ENCODE measurements around the gene TIAM2.

Gene TIAM2

DNA sequence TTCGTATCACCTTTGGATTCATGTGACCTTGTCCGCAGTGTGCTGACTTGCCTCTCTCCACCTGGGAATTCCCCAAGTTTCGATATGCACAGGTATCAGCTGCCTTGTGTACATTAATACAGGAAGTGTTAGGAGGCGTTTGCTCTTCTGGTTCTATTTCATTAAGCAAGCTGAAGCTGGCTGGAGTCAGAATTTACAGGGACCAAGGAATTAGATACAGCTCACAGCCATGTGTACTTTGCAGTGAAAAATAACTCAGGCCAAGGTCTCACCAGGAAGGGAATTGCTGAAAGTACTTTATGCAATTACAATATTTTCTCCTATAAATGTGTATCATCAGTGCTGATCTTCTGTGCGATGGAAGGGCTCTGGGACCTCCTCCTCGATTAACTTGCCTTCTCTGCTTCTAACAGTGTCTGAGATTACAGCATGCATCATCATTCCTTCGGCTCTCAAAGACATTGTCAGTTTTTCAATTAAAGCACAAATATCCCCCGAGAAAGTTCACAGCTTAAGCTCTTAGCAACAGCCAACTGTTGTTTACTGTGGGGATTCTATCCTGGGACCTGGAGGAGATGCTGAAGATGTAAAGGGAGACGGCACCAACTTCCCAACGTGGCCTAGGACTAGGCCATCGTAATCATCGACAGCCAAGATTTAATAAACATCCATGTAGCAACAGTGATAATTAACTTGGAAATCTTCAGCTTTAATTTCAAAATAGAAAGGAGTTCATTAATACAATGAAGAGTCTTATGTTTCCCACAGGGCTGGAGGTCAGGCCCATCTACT lies 13.8 kb upstream of the TIAM2 start:
- no peak overlapping the region for H3K56ac ChIP-seq (ENCODE audit: low read length)
- no peak overlapping the region for H2BK15ac ChIP-seq (replicated peaks; ENCODE audit: low read depth)
- no peak overlapping the region for H3K27ac ChIP-seq (ENCODE audit: low read depth, low read length)
- H3K18ac ChIP-seq (ENCODE audit: low read length), result no peak overlapping the region
- H3K4me1 ChIP-seq (ENCODE audit: control insufficient read depth, low read depth, low read length), result no peaks in the 10 kb centered on the region
- no peaks in the 10 kb centered on the region for H3K36me3 ChIP-seq (ENCODE audit: control insufficient read depth, insufficient read depth, low read length)
- H2BK5ac ChIP-seq (ENCODE audit: low read length), result no peak overlapping the region
- no peak overlapping the region for H2AK5ac ChIP-seq (ENCODE audit: low read length)
- no CpG with 5 or more reads among the region's 12 CpGs for WGBS (ENCODE audit: extremely low coverage, insufficient coverage, low lambda C conversion rate)
- no peak overlapping the region for H3K4me2 ChIP-seq (ENCODE audit: low read length)
- no peak overlapping the region for H3K4me3 ChIP-seq (ENCODE audit: low read length)
- no peaks in the 10 kb centered on the region for H3K79me1 ChIP-seq (ENCODE audit: low read length)
- H2BK120ac ChIP-seq (ENCODE audit: low read depth, low read length), result no peak overlapping the region
- H4K5ac ChIP-seq (ENCODE audit: low read length), result no peak overlapping the region
- no peaks in the 10 kb centered on the region for H3K79me2 ChIP-seq (ENCODE audit: control insufficient read depth, insufficient read depth, low read length)
- H4K8ac ChIP-seq (ENCODE audit: low read depth, low read length), result no peak overlapping the region
- no peaks in the 10 kb centered on the region for H3K27me3 ChIP-seq (ENCODE audit: insufficient read depth, low read length, poor library complexity)
- H3K23ac ChIP-seq (ENCODE audit: low read length), result no peak overlapping the region
- H3K4ac ChIP-seq (ENCODE audit: low read depth, low read length), result no peak overlapping the region
- H3K9ac ChIP-seq (ENCODE audit: low read length), result no peak overlapping the region
- peak; percentile 25 for DNase-seq

DNA sequence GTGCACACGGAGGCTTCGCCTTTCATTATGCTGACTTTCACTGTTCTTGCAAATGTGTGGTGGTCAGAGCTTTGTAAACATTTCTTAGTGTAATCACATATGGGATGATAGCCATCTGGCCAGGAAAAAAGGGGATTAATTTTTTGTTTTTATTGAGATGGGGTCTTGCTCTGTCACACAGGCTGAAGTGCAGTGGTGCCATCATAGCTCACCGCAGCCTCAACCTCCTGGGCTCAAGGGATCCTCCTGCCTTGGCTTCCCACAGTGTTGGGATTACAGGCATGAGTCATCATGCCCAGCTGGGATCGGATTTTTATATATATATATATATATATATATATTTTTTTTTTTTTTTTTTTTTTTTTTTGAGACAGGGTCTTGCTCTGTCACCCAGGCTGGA lies 11.0 kb upstream of the TIAM2 start:
- no peak overlapping the region for H2AK5ac ChIP-seq (ENCODE audit: low read length)
- H3K9ac ChIP-seq (ENCODE audit: low read length), result no peak overlapping the region
- no peaks in the 10 kb centered on the region for H3K79me2 ChIP-seq (ENCODE audit: control insufficient read depth, insufficient read depth, low read length)
- H3K36me3 ChIP-seq (ENCODE audit: control insufficient read depth, insufficient read depth, low read length), result no peaks in the 10 kb centered on the region
- no CpG with 5 or more reads among the region's 4 CpGs for WGBS (ENCODE audit: extremely low coverage, insufficient coverage, low lambda C conversion rate)
- H4K8ac ChIP-seq (ENCODE audit: low read depth, low read length), result no peak overlapping the region
- H3K4me1 ChIP-seq (ENCODE audit: control insufficient read depth, low read depth, low read length), result no peaks in the 10 kb centered on the region
- H2BK15ac ChIP-seq (replicated peaks; ENCODE audit: low read depth), result no peak overlapping the region
- no peak overlapping the region for H3K56ac ChIP-seq (ENCODE audit: low read length)
- no peak overlapping the region for H3K4ac ChIP-seq (ENCODE audit: low read depth, low read length)
- no peaks in the 10 kb centered on the region for H3K79me1 ChIP-seq (ENCODE audit: low read length)
- DNase-seq, result no peak
- H3K27me3 ChIP-seq (ENCODE audit: insufficient read depth, low read length, poor library complexity), result no peaks in the 10 kb centered on the region
- H3K18ac ChIP-seq (ENCODE audit: low read length), result no peak overlapping the region
- no peak overlapping the region for H3K4me2 ChIP-seq (ENCODE audit: low read length)
- no peak overlapping the region for H2BK120ac ChIP-seq (ENCODE audit: low read depth, low read length)
- no peak overlapping the region for H3K27ac ChIP-seq (ENCODE audit: low read depth, low read length)
- no peak overlapping the region for H2BK5ac ChIP-seq (ENCODE audit: low read length)
- H4K5ac ChIP-seq (ENCODE audit: low read length), result no peak overlapping the region
- H3K4me3 ChIP-seq (ENCODE audit: low read length), result no peak overlapping the region
- H3K23ac ChIP-seq (ENCODE audit: low read length), result no peak overlapping the region

GRCh38 chr6:154986787-154987235 lies 8.3 kb upstream of the TIAM2 start:
- Histone ChIP-seq H2BK15ac (replicated peaks; ENCODE audit: low read depth) (no peak overlapping the region), H3K36me3 (ENCODE audit: control insufficient read depth, insufficient read depth, low read length) (no peaks in the 10 kb centered on the region), H3K9ac (ENCODE audit: low read length) (no peak overlapping the region), H3K79me2 (ENCODE audit: control insufficient read depth, insufficient read depth, low read length) (no peaks in the 10 kb centered on the region), H2AK5ac (ENCODE audit: low read length) (no peak overlapping the region), H3K4ac (ENCODE audit: low read depth, low read length) (no peak overlapping the region), H4K8ac (ENCODE audit: low read depth, low read length) (no peak overlapping the region), H2BK5ac (ENCODE audit: low read length) (no peak overlapping the region), H3K18ac (ENCODE audit: low read length) (no peak overlapping the region), H3K27me3 (ENCODE audit: insufficient read depth, low read length, poor library complexity) (no peaks in the 10 kb centered on the region), H3K4me1 (ENCODE audit: control insufficient read depth, low read depth, low read length) (no peaks in the 10 kb centered on the region), H3K56ac (ENCODE audit: low read length) (no peak overlapping the region), H2BK120ac (ENCODE audit: low read depth, low read length) (no peak overlapping the region), H3K23ac (ENCODE audit: low read length) (no peak overlapping the region), H3K27ac (ENCODE audit: low read depth, low read length) (no peak overlapping the region), H3K4me2 (ENCODE audit: low read length) (no peak overlapping the region), H4K5ac (ENCODE audit: low read length) (no peak overlapping the region), H3K4me3 (ENCODE audit: low read length) (no peak overlapping the region), H3K79me1 (ENCODE audit: low read length) (no peaks in the 10 kb centered on the region)
- WGBS (ENCODE audit: extremely low coverage, insufficient coverage, low lambda C conversion rate), result no CpG with 5 or more reads among the region's 4 CpGs
- DNase-seq, result no peak

GRCh38 chr6:154989448-154989847 lies 5.7 kb upstream of the TIAM2 start:
- Histone ChIP-seq H3K4me3 (ENCODE audit: low read length) (no peak overlapping the region), H2AK5ac (ENCODE audit: low read length) (no peak overlapping the region), H3K79me1 (ENCODE audit: low read length) (no peaks in the 10 kb centered on the region), H3K23ac (ENCODE audit: low read length) (no peak overlapping the region), H3K79me2 (ENCODE audit: control insufficient read depth, insufficient read depth, low read length) (no peaks in the 10 kb centered on the region), H2BK5ac (ENCODE audit: low read length) (no peak overlapping the region), H3K9ac (ENCODE audit: low read length) (no peak overlapping the region), H2BK15ac (replicated peaks; ENCODE audit: low read depth) (no peak overlapping the region), H2BK120ac (ENCODE audit: low read depth, low read length) (no peak overlapping the region), H3K27me3 (ENCODE audit: insufficient read depth, low read length, poor library complexity) (no peaks in the 10 kb centered on the region), H3K27ac (ENCODE audit: low read depth, low read length) (no peak overlapping the region), H4K5ac (ENCODE audit: low read length) (no peak overlapping the region), H3K4me1 (ENCODE audit: control insufficient read depth, low read depth, low read length) (no peaks in the 10 kb centered on the region), H3K18ac (ENCODE audit: low read length) (no peak overlapping the region), H3K36me3 (ENCODE audit: control insufficient read depth, insufficient read depth, low read length) (no peaks in the 10 kb centered on the region), H4K8ac (ENCODE audit: low read depth, low read length) (no peak overlapping the region), H3K56ac (ENCODE audit: low read length) (no peak overlapping the region), H3K4me2 (ENCODE audit: low read length) (no peak overlapping the region), H3K4ac (ENCODE audit: low read depth, low read length) (no peak overlapping the region)
- DNase-seq, result peak; percentile 30
- WGBS (ENCODE audit: extremely low coverage, insufficient coverage, low lambda C conversion rate), result no CpG with 5 or more reads among the region's 7 CpGs

DNA sequence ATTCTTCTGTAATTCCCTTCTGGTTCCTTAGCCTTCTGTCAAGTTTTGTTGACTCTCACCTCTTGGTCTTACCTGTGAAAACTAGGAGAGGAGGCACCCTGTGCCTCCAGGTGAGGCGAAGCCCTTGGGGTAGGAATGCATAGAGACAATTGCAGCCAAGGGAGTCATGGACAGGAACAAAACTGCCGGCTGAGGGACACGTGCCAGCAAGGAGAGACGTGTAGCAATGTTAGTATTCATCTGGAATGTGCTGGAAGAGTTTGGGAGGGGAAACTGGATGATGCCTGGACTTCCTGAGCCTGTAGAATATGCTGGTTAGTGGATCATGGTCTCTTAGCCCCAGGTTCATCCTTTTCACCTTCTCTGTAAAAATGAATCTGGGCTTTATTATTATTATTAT lies 3.9 kb upstream of the TIAM2 start:
- Histone ChIP-seq H2AK5ac (ENCODE audit: low read length) (no peak overlapping the region), H3K18ac (ENCODE audit: low read length) (no peak overlapping the region), H2BK5ac (ENCODE audit: low read length) (no peak overlapping the region), H3K36me3 (ENCODE audit: control insufficient read depth, insufficient read depth, low read length) (no peaks in the 10 kb centered on the region), H4K5ac (ENCODE audit: low read length) (no peak overlapping the region), H3K79me2 (ENCODE audit: control insufficient read depth, insufficient read depth, low read length) (no peaks in the 10 kb centered on the region), H3K27ac (ENCODE audit: low read depth, low read length) (no peak overlapping the region), H3K4ac (ENCODE audit: low read depth, low read length) (no peak overlapping the region), H3K9ac (ENCODE audit: low read length) (no peak overlapping the region), H2BK15ac (replicated peaks; ENCODE audit: low read depth) (no peak overlapping the region), H4K8ac (ENCODE audit: low read depth, low read length) (no peak overlapping the region), H3K4me3 (ENCODE audit: low read length) (no peak overlapping the region), H3K79me1 (ENCODE audit: low read length) (no peaks in the 10 kb centered on the region), H3K4me2 (ENCODE audit: low read length) (no peak overlapping the region), H2BK120ac (ENCODE audit: low read depth, low read length) (no peak overlapping the region), H3K27me3 (ENCODE audit: insufficient read depth, low read length, poor library complexity) (no peaks in the 10 kb centered on the region), H3K23ac (ENCODE audit: low read length) (no peak overlapping the region), H3K56ac (ENCODE audit: low read length) (no peak overlapping the region), H3K4me1 (ENCODE audit: control insufficient read depth, low read depth, low read length) (no peaks in the 10 kb centered on the region)
- no CpG with 5 or more reads among the region's 4 CpGs for WGBS (ENCODE audit: extremely low coverage, insufficient coverage, low lambda C conversion rate)
- DNase-seq, result no peak

DNA sequence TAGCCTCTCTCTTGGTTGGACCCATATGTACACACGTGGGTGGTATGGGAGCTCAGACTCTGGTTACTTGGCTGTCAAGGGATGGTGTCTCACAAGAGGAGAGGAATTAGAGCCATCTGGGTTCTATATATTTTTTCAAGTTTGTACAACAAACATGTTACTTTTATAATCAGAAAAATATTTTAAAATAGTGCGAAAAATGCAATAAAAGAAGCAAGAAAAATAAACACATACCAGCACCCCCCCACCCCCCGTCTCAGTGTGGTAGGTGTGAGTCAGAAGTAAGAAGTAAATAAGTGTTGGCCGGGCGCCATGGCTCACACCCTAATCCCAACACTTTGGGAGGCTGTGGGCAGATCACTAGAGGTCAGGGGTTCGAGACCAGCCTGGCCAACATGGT lies 2.1 kb upstream of the TIAM2 start:
- no peak overlapping the region for H3K4ac ChIP-seq (ENCODE audit: low read depth, low read length)
- H3K27ac ChIP-seq (ENCODE audit: low read depth, low read length), result no peak overlapping the region
- H2BK15ac ChIP-seq (replicated peaks; ENCODE audit: low read depth), result no peak overlapping the region
- no peaks in the 10 kb centered on the region for H3K27me3 ChIP-seq (ENCODE audit: insufficient read depth, low read length, poor library complexity)
- DNase-seq, result no peak
- H2AK5ac ChIP-seq (ENCODE audit: low read length), result no peak overlapping the region
- no peak overlapping the region for H3K23ac ChIP-seq (ENCODE audit: low read length)
- no peak overlapping the region for H3K18ac ChIP-seq (ENCODE audit: low read length)
- H3K79me2 ChIP-seq (ENCODE audit: control insufficient read depth, insufficient read depth, low read length), result no peaks in the 10 kb centered on the region
- no peak overlapping the region for H2BK5ac ChIP-seq (ENCODE audit: low read length)
- no peak overlapping the region for H3K56ac ChIP-seq (ENCODE audit: low read length)
- no peak overlapping the region for H3K9ac ChIP-seq (ENCODE audit: low read length)
- no peak overlapping the region for H4K8ac ChIP-seq (ENCODE audit: low read depth, low read length)
- no peak overlapping the region for H4K5ac ChIP-seq (ENCODE audit: low read length)
- H3K4me2 ChIP-seq (ENCODE audit: low read length), result no peak overlapping the region
- no peaks in the 10 kb centered on the region for H3K79me1 ChIP-seq (ENCODE audit: low read length)
- H2BK120ac ChIP-seq (ENCODE audit: low read depth, low read length), result no peak overlapping the region
- no peaks in the 10 kb centered on the region for H3K36me3 ChIP-seq (ENCODE audit: control insufficient read depth, insufficient read depth, low read length)
- no CpG with 5 or more reads among the region's 6 CpGs for WGBS (ENCODE audit: extremely low coverage, insufficient coverage, low lambda C conversion rate)
- no peak overlapping the region for H3K4me3 ChIP-seq (ENCODE audit: low read length)
- H3K4me1 ChIP-seq (ENCODE audit: control insufficient read depth, low read depth, low read length), result peaks cover 2% of the 10 kb centered on the region

All from mesendoderm (in vitro differentiated cells).